Endodermal cell (in vitro differentiated cells): Measurements from ENCODE around the gene KCNH8. TPM values are rescaled to one million over a fixed set of nuclear protein-coding genes. Genes with fewer than 3 reads are reported as not detected.

ENCODE experiments used
- DNase-seq: peaks from one replicate; pipeline ENCODE4 v3.0.0-alpha.2; 2017
- H3K27ac ChIP-seq: 2 replicates; pipeline ENCODE4 v1.5.1; 2013; ENCODE audit warnings: mild to moderate bottlenecking, low read depth, low read length, moderate library complexity
- H3K27me3 ChIP-seq: 2 replicates; pipeline ENCODE4 v1.6.1; 2013; ENCODE audit warnings: mild to moderate bottlenecking, low read length, moderate library complexity; ENCODE audit not compliant: insufficient read depth, control insufficient read depth, poor library complexity, severe bottlenecking
- H3K36me3 ChIP-seq: 2 replicates; pipeline ENCODE4 v1.7.0; 2013; ENCODE audit warnings: mild to moderate bottlenecking, low read length, moderate library complexity; ENCODE audit not compliant: control insufficient read depth, insufficient read depth
- H3K4me1 ChIP-seq: one replicate; pipeline ENCODE4 v1.7.0; 2013; ENCODE audit warnings: low read length; ENCODE audit not compliant: control insufficient read depth, insufficient read depth
- H3K4me3 ChIP-seq: 2 replicates; pipeline ENCODE4 v1.5.1; 2013; ENCODE audit warnings: mild to moderate bottlenecking, low read length, moderate library complexity
- H3K9ac ChIP-seq: 2 replicates; pipeline ENCODE4 v1.6.1; 2013; ENCODE audit warnings: mild to moderate bottlenecking, low read length, moderate library complexity; ENCODE audit not compliant: poor library complexity, severe bottlenecking; ENCODE audit errors: extremely low read depth
- H3K9me3 ChIP-seq: 2 replicates; pipeline ENCODE4 v1.6.1; 2013; ENCODE audit warnings: mild to moderate bottlenecking, low read length, moderate library complexity; ENCODE audit not compliant: control insufficient read depth
- H3K27ac Mint-ChIP-seq: 2 replicates; pipeline ENCODE4 v1.8.0; 2020; ENCODE audit warnings: mixed read lengths
- H3K27me3 Mint-ChIP-seq: 2 replicates; pipeline ENCODE4 v1.8.0; 2021; ENCODE audit warnings: mild to moderate bottlenecking, mixed read lengths; ENCODE audit not compliant: insufficient read depth
- H3K36me3 Mint-ChIP-seq: 2 replicates; pipeline ENCODE4 v1.8.0; 2020; ENCODE audit warnings: low read depth, mixed read lengths
- H3K4me1 Mint-ChIP-seq: 2 replicates; pipeline ENCODE4 v1.8.0; 2020; ENCODE audit warnings: mixed read lengths
- H3K4me3 Mint-ChIP-seq: 2 replicates; pipeline ENCODE4 v1.8.0; 2020; ENCODE audit warnings: mild to moderate bottlenecking, moderate library complexity, mixed read lengths
- H3K9me3 Mint-ChIP-seq: 2 replicates; pipeline ENCODE4 v1.8.0; 2020; ENCODE audit warnings: mild to moderate bottlenecking, mixed read lengths
- WGBS, 2 experiments: methylation state at CpG; one replicate each; pipeline versions ENCODE4 v1.1.5 to v1.1.7; 2013; ENCODE audit warnings: missing lambda C conversion rate in 2 of 2, mixed read lengths in 1 of 2; ENCODE audit not compliant: insufficient coverage in 1 of 2, insufficient read length in 1 of 2; 5-methylcytosine and 5-hydroxymethylcytosine counted together
- total RNA-seq, 2 donors: library from RNA; stranded (reverse); fragmentation: NEBNext Ultra II Directional in 1 of 2; extraction: Animal tissue kit (Norgen Biotek cat#: 25700) in 1 of 2; gene quantifications; 2 replicates in 1 of 2; 3 replicates in 1 of 2; pipeline ENCODE4 v1.2.1, GENCODE V29; 2021
- TF ChIP-seq, protein P1 (sequence below): fragments of 200-600 bp; sonication (generic); conservative IDR thresholded peaks from 2 replicates; pipeline ENCODE4 v1.5.0; 2021; ENCODE audit warnings: antibody characterized with exemption, mild to moderate bottlenecking

The KCNH8 gene
- total RNA-seq, 2 donors from 2014 or later, result 12.0 to 15.0 TPM

DNA sequence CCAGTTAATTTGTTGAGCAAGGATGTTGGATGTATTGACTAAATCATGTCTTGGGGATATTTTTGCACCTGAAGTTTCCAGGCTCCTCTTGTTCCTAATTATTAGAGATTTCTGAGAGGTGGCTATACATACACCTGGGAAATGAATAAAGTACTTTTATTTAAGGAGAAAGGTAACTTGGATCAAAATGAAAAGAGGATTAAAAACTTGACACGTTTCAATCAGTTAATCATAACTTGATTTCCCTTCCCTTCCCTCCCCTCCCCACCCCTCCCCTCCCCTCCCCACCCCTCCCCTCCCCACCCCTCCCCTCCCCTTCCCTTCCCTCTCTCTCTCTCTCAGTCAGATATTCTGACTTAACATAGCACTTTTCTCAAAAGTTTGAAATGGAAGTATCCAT, 126.3 kb downstream of the KCNH8 start:
- Histone ChIP-seq H3K27ac (no peak overlapping the region), H3K27me3 (no peaks in the 10 kb centered on the region), H3K9me3 (no peaks in the 10 kb centered on the region), H3K4me1 (no peaks in the 10 kb centered on the region), H3K4me3 (no peak overlapping the region), H3K36me3 (peaks cover 23% of the 10 kb centered on the region), H3K9ac (no peak overlapping the region)
- no CpG with 5 or more reads among the region's 1 CpG for WGBS, 2 experiments
- no peaks in the 10 kb centered on the region for H3K36me3 Mint-ChIP-seq
- TF ChIP-seq, protein P1, sequence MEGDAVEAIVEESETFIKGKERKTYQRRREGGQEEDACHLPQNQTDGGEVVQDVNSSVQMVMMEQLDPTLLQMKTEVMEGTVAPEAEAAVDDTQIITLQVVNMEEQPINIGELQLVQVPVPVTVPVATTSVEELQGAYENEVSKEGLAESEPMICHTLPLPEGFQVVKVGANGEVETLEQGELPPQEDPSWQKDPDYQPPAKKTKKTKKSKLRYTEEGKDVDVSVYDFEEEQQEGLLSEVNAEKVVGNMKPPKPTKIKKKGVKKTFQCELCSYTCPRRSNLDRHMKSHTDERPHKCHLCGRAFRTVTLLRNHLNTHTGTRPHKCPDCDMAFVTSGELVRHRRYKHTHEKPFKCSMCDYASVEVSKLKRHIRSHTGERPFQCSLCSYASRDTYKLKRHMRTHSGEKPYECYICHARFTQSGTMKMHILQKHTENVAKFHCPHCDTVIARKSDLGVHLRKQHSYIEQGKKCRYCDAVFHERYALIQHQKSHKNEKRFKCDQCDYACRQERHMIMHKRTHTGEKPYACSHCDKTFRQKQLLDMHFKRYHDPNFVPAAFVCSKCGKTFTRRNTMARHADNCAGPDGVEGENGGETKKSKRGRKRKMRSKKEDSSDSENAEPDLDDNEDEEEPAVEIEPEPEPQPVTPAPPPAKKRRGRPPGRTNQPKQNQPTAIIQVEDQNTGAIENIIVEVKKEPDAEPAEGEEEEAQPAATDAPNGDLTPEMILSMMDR, result no peak
- no peaks in the 10 kb centered on the region for H3K9me3 Mint-ChIP-seq
- H3K27ac Mint-ChIP-seq, result no peak overlapping the region
- H3K4me3 Mint-ChIP-seq, result no peak overlapping the region
- no peaks in the 10 kb centered on the region for H3K4me1 Mint-ChIP-seq
- H3K27me3 Mint-ChIP-seq, result no peaks in the 10 kb centered on the region
- DNase-seq, result no peak

DNA sequence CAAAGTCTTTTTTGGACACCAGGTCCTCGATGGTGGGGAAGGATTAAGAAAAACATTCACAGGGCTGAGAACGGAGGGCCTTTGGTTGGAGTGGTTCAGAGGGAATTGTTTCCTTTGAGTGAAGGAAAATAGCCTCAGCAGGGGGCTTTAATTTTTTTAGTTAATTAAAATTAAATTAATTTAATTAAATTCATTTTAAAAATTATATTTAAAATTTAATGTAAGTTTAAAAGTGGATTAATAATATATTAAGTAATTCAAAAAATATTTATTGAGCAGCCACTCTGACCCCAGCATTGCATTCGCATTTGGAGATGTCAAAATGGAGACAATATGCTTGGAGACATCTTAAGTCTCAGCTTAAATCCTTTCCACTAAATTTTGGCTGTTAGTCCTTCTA, 136.7 kb downstream of the KCNH8 start:
- H3K27me3 Mint-ChIP-seq, result no peaks in the 10 kb centered on the region
- H3K4me3 Mint-ChIP-seq, result no peak overlapping the region
- H3K9me3 Mint-ChIP-seq, result no peaks in the 10 kb centered on the region
- no peak overlapping the region for H3K9ac ChIP-seq
- H3K4me1 ChIP-seq, result no peaks in the 10 kb centered on the region
- DNase-seq, result no peak
- no peaks in the 10 kb centered on the region for H3K27me3 ChIP-seq
- TF ChIP-seq, protein P1, result no peak
- peaks cover 20% of the 10 kb centered on the region for H3K36me3 Mint-ChIP-seq
- H3K27ac ChIP-seq, result no peak overlapping the region
- H3K27ac Mint-ChIP-seq, result no peak overlapping the region
- WGBS, 2 experiments, result 97 to 100% methylated on average over 1 to 3 of the region's 3 CpGs
- H3K36me3 ChIP-seq, result peaks cover 41% of the 10 kb centered on the region
- no peaks in the 10 kb centered on the region for H3K4me1 Mint-ChIP-seq
- no peaks in the 10 kb centered on the region for H3K9me3 ChIP-seq
- no peak overlapping the region for H3K4me3 ChIP-seq

DNA sequence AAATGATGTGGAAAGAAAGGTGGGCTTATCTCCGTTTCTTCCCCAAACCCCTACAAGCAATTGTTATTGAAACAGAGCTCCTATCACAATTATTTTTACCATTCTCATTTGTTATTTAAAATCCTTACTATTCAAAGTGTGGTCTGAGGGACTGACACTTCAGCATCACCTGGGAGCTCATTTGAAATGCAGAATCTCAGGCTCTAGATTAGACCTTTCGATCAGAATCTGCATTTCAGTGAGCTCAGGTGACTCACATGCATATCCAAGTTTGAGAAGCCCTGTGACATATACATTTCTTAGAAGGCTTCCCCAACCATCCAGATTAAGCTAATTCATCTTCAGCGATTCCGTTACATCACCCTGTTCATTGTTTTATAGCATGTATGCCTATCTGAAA, 145.0 kb downstream of the KCNH8 start:
- 77 to 80% methylated on average over 2 to 4 of the region's 4 CpGs for WGBS, 2 experiments
- no peak overlapping the region for H3K27ac Mint-ChIP-seq

More for the DNA sequence above, 145.0 kb downstream of the KCNH8 start:
- TF ChIP-seq, protein P1, result no peak
- no peaks in the 10 kb centered on the region for H3K27me3 ChIP-seq
- H3K9me3 ChIP-seq, result no peaks in the 10 kb centered on the region
- no peaks in the 10 kb centered on the region for H3K9me3 Mint-ChIP-seq
- no peaks in the 10 kb centered on the region for H3K4me1 ChIP-seq
- H3K27me3 Mint-ChIP-seq, result no peaks in the 10 kb centered on the region
- H3K4me1 Mint-ChIP-seq, result peaks cover 13% of the 10 kb centered on the region
- no peak overlapping the region for H3K9ac ChIP-seq
- peaks cover 5% of the 10 kb centered on the region for H3K36me3 ChIP-seq
- H3K4me3 ChIP-seq, result no peak overlapping the region
- H3K27ac ChIP-seq, result no peak overlapping the region
- H3K4me3 Mint-ChIP-seq, result no peak overlapping the region
- peaks cover under 1% of the 10 kb centered on the region for H3K36me3 Mint-ChIP-seq
- no peak for DNase-seq
